Activated naive CD4-positive, alpha-beta T cell treated with anti-CD3 and anti-CD28 coated beads, Interleukin-2, amount 50 U/mL, for 72 hours (primary cell): ENCODE results near the gene PIK3C2B. TPM values are rescaled to one million over a fixed set of nuclear protein-coding genes. Genes with fewer than 3 reads are reported as not detected.
A peak's percentile ranks its signal among the peaks of the same experiment; 100 is the strongest.

Source experiments
- ATAC-seq, 2 donors: fragments of 150-1000 bp; cut with Tn5 transposase; 2 replicates each; pipeline ENCODE4 v1.10.0; 2021; ENCODE audit warnings: mild to moderate bottlenecking in 2 of 2, moderate library complexity in 2 of 2
- DNase-seq, 2 donors: peaks; one replicate each; pipeline ENCODE4 v3.0.0; 2021 to 2022; ENCODE audit warnings: low spot score in 2 of 2
- H3K27ac Mint-ChIP-seq, 2 donors: one replicate each; pipeline ENCODE4 v1.8.0; 2022; ENCODE audit warnings: mild to moderate bottlenecking in 2 of 2, mixed read lengths in 2 of 2
- H3K36me3 Mint-ChIP-seq, 2 donors: one replicate each; pipeline ENCODE4 v1.8.0; 2022; ENCODE audit warnings: mixed read lengths in 2 of 2
- H3K9me3 Mint-ChIP-seq, 2 donors: one replicate each; pipeline ENCODE4 v1.8.0; 2022; ENCODE audit warnings: mixed read lengths in 2 of 2
- total RNA-seq, 2 donors: library from RNA; stranded (reverse); gene quantifications; one replicate each; pipeline ENCODE4 v1.2.3, GENCODE V29; 2022

PIK3C2B gene
- total RNA-seq, 2 donors from 2014 or later: 26.3 to 65.6 TPM

- Mint-ChIP-seq H3K36me3 (no peaks in the 10 kb centered on the region), H3K27ac (no peak overlapping the region), H3K9me3 (no peaks in the 10 kb centered on the region)
- DNase-seq (no peak), ATAC-seq (no peak)
Observed at GRCh38 chr1:204471687-204472086, 22.9 kb downstream of the PIK3C2B start.

DNA sequence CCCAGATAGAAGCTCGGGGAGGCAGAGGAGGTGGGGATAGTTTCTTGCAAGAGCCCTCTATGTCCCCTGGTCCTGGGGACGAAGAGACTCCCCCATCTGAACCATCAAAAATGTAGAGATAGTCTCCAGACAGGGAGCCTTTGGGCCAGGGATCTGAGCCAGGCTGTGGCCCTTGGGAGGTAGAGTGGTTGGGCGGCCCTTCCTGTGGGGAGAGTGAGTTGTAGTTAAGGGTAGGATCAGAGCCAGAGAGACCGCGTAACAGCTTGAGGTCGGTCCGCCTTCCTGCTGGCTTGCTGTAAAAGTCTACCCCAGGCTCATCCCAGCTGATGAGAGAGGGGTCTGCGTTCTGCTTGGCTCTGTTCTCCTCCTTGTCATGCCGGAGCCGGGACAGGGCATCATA lies 25.3 kb downstream of the PIK3C2B start:
- Mint-ChIP-seq H3K27ac (no peak overlapping the region), H3K9me3 (no peaks in the 10 kb centered on the region), H3K36me3 (peaks cover 0 to 10% of the 10 kb centered on the region in 2 donors)
- ATAC-seq (no peak), DNase-seq (no peak)

DNA sequence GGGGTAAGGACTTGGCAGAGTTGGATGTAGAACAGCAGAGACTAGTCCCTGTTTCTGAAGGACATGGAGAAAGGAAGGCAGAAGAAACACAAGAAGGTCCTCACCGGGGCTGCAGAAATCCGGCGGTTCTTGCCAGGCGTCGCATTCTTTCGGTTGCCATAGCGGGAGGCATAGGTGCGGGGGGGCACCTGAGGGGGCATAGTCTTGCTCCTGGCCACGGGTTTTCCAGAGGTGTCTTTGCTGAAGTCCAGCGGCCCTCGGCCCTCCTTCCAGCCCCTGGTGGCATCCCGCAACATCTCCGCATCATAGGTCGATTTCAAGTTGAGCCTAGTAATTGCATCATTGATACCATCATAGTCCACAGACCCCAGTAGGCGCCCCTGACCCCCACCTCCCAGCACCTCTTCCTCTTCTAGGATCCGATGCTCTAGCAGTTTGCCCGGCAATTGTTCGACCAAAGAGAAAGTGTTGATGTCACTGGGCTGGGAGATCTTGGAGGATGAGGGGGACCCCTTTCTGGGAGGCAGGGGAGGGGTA lies 25.8 kb downstream of the PIK3C2B start:
- no peaks in the 10 kb centered on the region for H3K9me3 Mint-ChIP-seq
- H3K36me3 Mint-ChIP-seq: peaks cover 0 to 10% of the 10 kb centered on the region in 2 donors
- DNase-seq (no peak), ATAC-seq (no peak)
- no peak overlapping the region for H3K27ac Mint-ChIP-seq

- H3K9me3 Mint-ChIP-seq: no peaks in the 10 kb centered on the region
- no peak for ATAC-seq
- DNase-seq: no peak
- peaks cover 0 to 13% of the 10 kb centered on the region in 2 donors for H3K36me3 Mint-ChIP-seq
- no peak overlapping the region for H3K27ac Mint-ChIP-seq
Observed at GRCh38 chr1:204468206-204468605, 26.4 kb downstream of the PIK3C2B start.

GRCh38 chr1:204466416-204467405 lies 27.9 kb downstream of the PIK3C2B start:
- peaks cover 0 to 17% of the 10 kb centered on the region in 2 donors for H3K36me3 Mint-ChIP-seq
- no peaks in the 10 kb centered on the region for H3K9me3 Mint-ChIP-seq
- H3K27ac Mint-ChIP-seq: peak overlapping the region; percentile 62 to 77
- DNase-seq: no peak
- ATAC-seq: no peak

- no peak for ATAC-seq
- Mint-ChIP-seq H3K27ac (peak overlapping the region; percentile 62 to 77), H3K36me3 (peaks cover 0 to 23% of the 10 kb centered on the region in 2 donors), H3K9me3 (no peaks in the 10 kb centered on the region)
- DNase-seq: no peak
Observed at GRCh38 chr1:204465546-204466415, 28.8 kb downstream of the PIK3C2B start.

GRCh38 chr1:204464701-204465100 lies 29.9 kb downstream of the PIK3C2B start:
- peak overlapping the region; percentile 7 to 61 for H3K27ac Mint-ChIP-seq
- peak; percentile 18 to 37 for ATAC-seq
- peaks cover 7 to 32% of the 10 kb centered on the region in 2 donors for H3K36me3 Mint-ChIP-seq
- H3K9me3 Mint-ChIP-seq: no peaks in the 10 kb centered on the region
- no peak for DNase-seq

GRCh38 chr1:204464187-204464631 lies 30.4 kb downstream of the PIK3C2B start:
- H3K9me3 Mint-ChIP-seq: no peaks in the 10 kb centered on the region
- peaks cover 7 to 37% of the 10 kb centered on the region in 2 donors for H3K36me3 Mint-ChIP-seq
- H3K27ac Mint-ChIP-seq: peak overlapping the region; percentile 44 to 61
- ATAC-seq: peak; percentile 91 to 93
- DNase-seq: peak in 1 of 2 donors; percentile 28

DNA sequence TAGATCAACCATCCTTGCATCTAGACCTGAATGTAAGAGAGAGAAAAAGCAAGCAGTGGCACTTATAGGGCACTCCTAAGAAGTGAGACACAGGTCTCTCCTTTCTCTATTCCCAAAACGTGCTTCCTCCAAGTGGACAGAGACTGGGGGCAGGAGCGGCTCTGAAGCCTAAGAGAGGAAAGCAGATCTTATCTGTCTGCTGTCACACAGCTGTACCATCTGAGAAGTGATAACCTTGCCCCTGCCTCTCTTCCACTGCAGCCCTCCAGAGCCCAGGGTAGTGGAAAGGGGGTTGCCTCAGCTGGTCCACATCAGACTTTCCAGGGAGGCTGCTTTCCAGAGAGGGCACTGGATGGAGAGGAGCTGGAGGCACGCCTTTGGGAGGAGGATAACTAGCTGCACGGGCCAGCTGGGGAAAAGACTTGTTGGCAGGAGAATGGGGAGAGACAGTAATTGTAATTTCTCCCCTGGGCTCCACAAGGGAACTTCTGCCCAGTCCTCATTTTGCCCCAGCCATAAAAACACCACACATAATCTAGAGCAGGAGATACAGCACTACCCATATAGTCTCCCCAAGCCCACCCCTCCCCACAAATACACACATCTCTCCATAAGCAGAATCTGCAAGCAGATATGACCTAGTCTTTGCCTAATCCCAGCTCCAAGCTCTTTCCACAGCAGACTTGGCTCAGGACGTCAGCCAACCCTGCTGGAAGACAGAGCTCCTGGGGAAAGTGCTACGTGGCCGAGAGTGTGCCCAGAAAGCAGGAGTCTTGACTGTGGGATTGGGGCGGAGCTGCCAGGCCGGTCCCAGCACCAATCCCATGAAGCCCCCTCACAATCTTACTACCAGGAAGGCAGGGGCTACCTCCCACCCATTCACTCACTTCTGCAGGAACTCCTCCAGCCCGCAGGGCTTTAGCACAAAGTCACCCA lies 31.2 kb downstream of the PIK3C2B start:
- ATAC-seq (no peak), DNase-seq (no peak)
- Mint-ChIP-seq H3K27ac (peak overlapping the region; percentile 61 to 65), H3K36me3 (peaks cover 7 to 40% of the 10 kb centered on the region in 2 donors), H3K9me3 (no peaks in the 10 kb centered on the region)

- no peaks in the 10 kb centered on the region for H3K9me3 Mint-ChIP-seq
- H3K36me3 Mint-ChIP-seq: peaks cover 7 to 40% of the 10 kb centered on the region in 2 donors
- no peak for DNase-seq
- no peak for ATAC-seq
- H3K27ac Mint-ChIP-seq: no peak overlapping the region
Observed at GRCh38 chr1:204462229-204462561, 32.4 kb downstream of the PIK3C2B start.

DNA sequence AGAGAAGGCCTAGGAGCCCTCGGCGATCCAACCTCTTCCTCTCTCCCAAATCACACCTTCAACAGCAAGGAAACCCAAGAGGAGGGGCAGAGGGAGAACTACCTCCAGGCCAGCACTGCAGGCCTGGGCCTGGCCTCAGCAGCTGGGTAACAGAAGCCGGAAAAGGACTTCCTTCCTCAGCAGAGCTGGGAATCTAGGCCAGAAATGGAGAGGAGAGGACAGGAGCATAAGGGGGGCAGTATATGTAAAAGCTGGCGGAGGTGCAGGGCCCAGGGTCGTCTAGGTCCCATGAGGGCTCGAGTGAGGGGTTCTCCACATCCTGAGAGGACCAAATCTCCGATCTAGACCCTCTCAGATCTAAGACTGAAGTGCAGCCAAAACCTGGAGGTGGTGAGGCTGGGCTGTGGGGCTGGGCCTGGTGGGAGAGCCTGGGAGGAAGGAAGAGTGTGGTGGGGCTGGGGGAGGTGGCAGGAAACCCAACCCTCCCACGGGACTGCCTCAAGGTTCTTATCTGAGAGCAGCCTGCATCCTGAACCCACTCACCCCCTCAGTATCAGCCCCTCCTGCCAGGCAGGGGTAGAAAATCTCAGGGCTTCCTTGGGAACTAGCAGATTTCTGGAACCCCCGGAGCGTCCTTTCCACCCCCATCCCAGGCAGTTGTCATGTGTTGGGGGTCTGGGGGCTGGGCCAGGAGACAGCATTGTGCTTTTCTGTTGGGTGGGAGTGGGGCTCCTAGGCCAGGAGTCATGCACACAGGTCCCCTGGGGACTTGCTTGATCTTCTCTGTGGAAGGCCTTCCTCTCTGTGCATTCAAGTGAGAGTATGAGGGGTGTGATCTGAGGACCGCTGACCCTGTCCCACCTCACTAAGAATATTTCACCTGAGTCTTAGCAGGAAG lies 33.0 kb downstream of the PIK3C2B start:
- peak overlapping the region; percentile 65 to 90 for H3K27ac Mint-ChIP-seq
- no peak for DNase-seq
- ATAC-seq: no peak
- no peaks in the 10 kb centered on the region for H3K9me3 Mint-ChIP-seq
- H3K36me3 Mint-ChIP-seq: peaks cover 7 to 40% of the 10 kb centered on the region in 2 donors

- no peak for ATAC-seq
Observed at GRCh38 chr1:204460346-204460745, 34.3 kb downstream of the PIK3C2B start.

DNA sequence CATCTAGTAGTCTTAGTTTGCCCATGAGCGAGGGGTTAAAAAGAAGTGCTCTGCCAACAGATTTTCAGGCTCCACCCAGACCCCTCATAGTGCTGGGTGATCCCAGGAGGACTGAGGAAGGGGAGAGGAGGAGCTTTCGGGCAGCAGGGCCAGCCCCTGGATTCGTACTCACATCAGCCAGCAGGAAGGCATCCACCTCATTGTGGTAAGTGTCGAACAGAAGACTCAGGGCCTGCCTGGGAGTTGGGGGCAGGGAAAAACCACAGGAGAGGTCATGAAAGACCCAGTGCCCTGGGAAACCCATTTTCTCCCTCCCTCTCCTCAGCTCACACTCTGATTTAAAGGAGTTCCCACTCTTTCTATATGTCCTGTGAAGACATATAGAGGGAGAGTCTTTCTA lies 34.9 kb downstream of the PIK3C2B start:
- ATAC-seq: no peak
- H3K36me3 Mint-ChIP-seq: peaks cover 7 to 32% of the 10 kb centered on the region in 2 donors
- H3K9me3 Mint-ChIP-seq: no peaks in the 10 kb centered on the region
- H3K27ac Mint-ChIP-seq: no peak overlapping the region
- DNase-seq: no peak

More at GRCh38 chr1:204460346-204460745, 34.3 kb downstream of the PIK3C2B start:
- Mint-ChIP-seq H3K9me3 (no peaks in the 10 kb centered on the region), H3K36me3 (peaks cover 7 to 34% of the 10 kb centered on the region in 2 donors), H3K27ac (peak overlapping the region; percentile 47 to 63)
- DNase-seq: no peak

GRCh38 chr1:204457666-204458065 lies 36.9 kb downstream of the PIK3C2B start:
- ATAC-seq: no peak
- Mint-ChIP-seq H3K9me3 (no peaks in the 10 kb centered on the region), H3K36me3 (peaks cover 13 to 43% of the 10 kb centered on the region in 2 donors), H3K27ac (no peak overlapping the region)
- no peak for DNase-seq
